HT-29 (cell line): ENCODE results near the gene DPF3. TPM values are rescaled to one million over a fixed set of nuclear protein-coding genes. Genes with fewer than 3 reads are reported as not detected.

ENCODE experiments used
- DNase-seq: peaks from one replicate; pipeline ENCODE4 v3.0.0-alpha.2; 2015; ENCODE audit warnings: low spot score
- total RNA-seq: library from RNA; depleted of rRNA; stranded (reverse); fragments of >200 nt; shearing (Covaris generic); gene quantifications from 2 replicates; pipeline ENCODE4 v1.2.3, GENCODE V29; 2014

DPF3 gene
- total RNA-seq, 1 experiment from 2014 or later: not detected

GRCh38 chr14:72603639-72604038, 290.3 kb downstream of the DPF3 start:
- DNase-seq: no peak

GRCh38 chr14:72600551-72601330, 293.2 kb downstream of the DPF3 start:
- no peak for DNase-seq

DNA sequence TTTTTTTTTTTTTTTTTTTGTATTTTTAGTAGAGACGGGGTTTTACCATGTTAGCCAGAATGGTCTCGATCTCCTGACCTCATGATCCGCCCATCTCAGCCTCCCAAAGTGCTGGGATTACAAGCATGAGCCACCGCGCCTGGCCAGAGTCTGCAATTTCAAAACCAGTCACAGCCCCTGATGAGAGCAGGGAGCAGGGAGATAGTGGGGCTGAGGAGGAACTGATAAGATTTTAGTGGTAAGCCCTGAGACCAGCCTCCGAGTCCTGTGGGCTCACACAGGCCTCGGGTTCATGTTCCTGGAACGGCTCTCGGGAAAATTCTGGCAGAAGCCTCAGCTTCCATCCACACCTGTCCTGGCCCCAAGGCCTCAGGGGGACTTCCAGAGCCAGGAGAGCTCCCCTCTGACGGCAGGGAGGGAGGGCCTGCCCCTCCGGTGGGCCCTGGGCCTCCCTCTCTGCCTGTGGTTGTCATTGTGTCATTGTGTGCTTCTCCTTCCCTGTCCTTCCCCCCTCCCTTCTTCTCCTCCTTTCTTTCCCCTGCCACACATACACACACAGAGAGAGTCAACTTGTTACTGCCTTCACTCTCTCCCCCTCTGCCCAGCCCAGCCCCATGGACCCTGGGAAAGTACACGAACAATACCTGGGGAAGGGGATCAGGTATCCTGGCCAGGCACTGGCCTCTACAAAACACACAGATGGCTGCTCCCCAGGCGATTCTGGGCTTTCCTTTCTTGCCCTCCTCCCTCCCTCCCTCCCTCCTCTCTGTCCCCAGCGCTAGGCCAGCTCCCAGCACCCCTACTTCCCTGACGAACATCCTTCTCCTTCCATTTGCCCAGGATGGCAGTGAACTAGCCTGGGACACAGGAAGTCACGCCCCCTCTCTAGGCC, 294.1 kb downstream of the DPF3 start:
- no peak for DNase-seq

DNA sequence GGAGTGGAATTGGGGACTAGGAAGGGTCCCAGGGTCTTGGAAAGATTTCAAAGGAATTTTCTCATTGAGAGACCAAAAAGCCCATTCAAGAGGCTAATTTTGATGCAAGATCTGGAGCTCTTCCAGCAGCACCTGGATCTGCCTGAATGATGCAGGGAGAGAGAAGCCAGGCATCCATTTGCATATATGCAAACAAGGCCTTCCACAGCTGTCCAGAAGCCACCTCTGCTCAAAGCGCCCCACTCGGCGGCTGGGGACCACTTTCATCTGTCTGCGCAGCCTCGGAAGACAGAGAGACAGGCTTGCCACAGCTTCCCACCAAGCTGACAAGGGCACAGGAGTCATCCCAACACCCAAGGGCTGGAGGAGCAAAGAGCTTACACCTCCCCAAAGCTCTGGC, 295.6 kb downstream of the DPF3 start:
- DNase-seq: no peak

GRCh38 chr14:72597252-72598233, 296.4 kb downstream of the DPF3 start:
- DNase-seq: no peak

GRCh38 chr14:72595152-72595862, 298.6 kb downstream of the DPF3 start:
- no peak for DNase-seq

GRCh38 chr14:72594099-72594901, 299.6 kb downstream of the DPF3 start:
- DNase-seq: no peak

GRCh38 chr14:72591391-72591790, 302.5 kb downstream of the DPF3 start:
- no peak for DNase-seq

DNA sequence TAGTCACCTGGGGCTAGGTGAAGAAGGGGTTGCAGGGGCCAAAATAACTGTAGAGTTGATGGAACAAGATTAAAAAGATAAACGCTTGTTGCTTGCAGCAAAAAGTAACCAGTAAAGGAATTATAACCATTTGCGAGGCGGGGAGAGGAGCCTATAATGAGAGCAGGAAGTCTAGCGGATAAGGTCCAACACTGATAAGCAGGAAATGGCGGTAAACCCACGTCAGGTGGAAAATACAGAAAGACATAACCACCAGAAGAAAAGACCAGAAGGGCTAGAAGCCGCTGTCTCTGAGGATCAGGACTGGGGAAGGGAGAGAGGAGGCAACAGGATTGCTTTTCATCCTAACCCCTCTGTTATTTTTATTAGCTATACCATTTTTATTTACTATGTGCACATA, 303.3 kb downstream of the DPF3 start:
- DNase-seq: no peak

DNA sequence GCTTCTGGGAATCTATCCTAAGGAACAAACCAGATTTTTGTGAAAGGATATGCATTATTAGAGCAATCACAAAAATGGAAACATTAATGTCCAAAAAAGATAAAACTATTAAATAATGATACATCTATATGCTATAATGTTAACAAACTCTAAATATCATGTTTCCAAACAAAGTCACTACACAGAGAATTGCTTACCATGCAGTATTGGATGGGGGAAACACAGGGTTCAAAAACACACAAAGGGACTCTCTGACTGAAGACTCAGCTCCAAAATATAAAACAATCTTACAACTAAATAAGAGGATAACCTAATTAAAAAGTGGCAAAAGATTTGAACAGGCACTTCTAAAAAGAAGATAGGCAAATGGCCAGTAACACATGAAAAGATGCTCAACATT, 304.2 kb downstream of the DPF3 start:
- no peak for DNase-seq

- no peak for DNase-seq
Measured at GRCh38 chr14:72588521-72588920, 305.4 kb downstream of the DPF3 start.

DNA sequence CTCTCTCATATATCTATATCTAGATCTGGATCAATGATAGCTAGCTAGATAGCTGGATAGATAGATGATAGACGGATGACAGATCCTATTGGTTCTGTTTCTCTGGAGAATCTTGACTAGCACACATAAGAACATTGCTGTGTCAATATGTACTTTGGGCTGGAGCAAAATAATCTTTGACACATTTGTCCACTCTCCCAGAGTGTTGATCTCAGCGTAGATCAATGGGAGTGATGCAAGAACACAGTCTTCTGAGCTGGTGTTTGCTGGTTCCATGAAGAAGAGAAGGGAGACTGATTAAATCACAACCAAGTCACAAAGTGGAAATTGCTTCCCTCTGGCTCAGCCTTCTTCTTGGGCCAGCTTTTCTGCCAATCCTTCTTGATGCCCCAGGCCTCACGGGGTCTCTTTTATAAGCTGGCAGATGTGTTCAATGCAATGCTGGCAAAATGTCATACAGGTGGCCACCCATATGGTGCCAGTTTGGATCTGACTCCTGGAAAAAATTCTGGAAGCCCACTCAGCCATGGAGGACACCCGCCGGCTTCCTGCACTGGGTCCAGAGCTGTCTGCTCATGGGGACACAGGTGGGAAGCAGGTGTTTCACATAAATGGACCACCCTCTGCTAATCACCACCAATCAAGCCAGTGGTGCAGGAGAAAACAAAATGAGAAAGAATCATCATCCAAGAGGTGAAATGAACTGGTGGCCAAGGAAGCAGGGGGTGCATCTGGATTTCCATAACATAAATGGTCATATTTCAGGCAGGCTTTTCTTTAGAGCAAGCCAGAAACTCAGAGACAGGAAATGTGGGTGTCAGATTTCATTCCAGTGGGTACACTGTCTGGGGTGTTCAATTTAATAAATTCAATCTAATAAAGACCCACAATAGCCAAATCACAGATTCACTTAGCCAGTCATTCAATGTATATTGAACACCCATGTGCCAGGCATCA, 310.3 kb downstream of the DPF3 start:
- DNase-seq: no peak

- no peak for DNase-seq
Measured at GRCh38 chr14:72582582-72582981, 311.3 kb downstream of the DPF3 start.

GRCh38 chr14:72578514-72578913, 315.4 kb downstream of the DPF3 start:
- DNase-seq: no peak

DNA sequence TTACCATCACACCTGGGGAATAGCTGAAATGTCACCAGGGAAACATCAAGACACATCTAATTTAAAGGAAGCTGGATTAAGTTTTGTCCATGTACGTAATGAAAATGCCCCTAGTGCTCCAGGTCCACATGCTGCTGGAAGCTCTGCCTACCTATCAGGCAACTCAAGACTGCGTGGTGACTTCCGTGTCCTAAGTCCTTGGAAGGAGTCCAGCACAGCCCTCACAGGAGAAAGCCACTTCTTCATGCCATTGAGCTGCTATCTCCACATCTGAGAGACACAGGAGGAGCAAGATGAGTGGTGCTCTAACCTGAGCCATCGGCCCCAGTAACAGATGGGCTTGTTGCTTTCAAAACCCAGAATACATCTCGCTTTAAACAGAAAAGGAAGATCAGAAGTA, 316.4 kb downstream of the DPF3 start:
- DNase-seq: no peak

GRCh38 chr14:72576258-72576657, 317.6 kb downstream of the DPF3 start:
- no peak for DNase-seq

DNA sequence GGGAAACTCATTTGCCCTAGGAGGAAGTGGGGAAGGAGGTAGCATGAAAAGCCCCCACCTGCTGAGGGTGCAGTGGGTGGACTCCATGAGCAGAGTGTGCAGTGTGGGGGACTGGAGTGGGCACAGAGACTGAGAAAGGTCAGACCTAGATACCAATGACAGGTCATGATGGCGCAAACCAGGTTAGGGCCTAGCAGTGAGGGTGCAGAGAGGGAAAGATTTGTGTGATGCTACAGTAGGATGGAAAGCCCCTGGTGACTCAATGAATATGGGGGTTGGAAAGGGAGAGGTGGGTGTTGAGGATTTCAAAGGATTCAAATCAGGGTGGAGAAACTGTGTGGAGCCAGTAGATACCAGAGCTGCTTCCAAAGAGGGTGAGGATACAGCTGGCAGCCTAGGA, 319.2 kb downstream of the DPF3 start:
- no peak for DNase-seq

DNA sequence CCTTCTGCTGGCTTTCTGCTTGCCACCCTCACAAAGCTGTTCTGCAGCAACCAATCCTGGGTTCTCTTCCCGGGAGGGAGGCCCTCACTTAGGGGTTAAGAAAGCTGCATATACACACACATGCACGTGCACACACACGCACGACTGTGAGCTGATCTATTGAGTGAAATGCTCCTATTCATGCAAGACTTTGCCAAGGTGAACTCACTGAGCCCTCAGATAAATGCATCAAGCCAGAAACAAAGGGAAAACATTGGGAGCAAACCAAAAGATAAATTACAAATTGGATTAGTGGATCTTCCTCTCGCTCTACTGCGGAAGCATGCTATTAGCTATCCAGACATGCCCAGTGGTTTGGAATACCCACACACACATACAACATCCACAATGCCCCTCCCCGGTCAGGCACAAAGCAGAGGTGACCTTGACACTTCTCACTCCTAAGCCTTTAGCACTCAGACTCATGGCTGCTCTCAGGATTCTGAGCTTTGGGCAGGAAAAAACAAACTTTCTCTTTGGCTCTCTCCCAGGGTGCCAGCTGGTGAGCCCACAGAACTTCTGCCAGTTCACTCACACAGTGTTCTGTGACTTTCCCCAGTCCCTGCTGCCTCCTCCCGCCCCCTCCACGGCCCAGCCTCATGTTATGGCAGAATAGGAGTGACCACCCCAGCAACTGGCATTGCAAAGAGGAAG, 320.0 kb downstream of the DPF3 start:
- no peak for DNase-seq
